ENCODE results near the gene ATP6V0A1. TPM values are rescaled to one million over a fixed set of nuclear protein-coding genes. Genes with fewer than 3 reads are reported as not detected.

Gene ATP6V0A1
- total RNA-seq, 1 donor from 2014 or later: 78.6 TPM

DNA sequence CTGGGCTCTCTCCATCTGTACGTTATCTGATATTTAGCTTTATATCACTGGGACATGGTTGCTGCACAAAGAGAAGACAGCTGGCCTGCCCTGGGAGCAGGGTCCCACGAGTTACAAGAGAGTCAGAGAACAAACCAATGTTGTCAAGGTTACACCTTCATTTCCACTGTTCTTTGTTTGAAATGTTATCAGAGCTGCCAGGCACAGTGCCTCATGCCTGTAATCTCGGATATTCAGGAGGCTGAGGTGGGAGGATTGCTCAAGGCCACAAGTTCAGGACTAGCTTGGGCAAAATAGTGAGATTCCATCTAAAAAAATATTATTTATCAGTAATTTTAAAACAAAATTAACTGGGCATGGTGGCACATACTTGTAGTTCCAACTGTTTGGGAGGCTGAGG lies 34.6 kb downstream of the ATP6V0A1 start:
- Histone ChIP-seq H3K4me1 (ENCODE audit: insufficient read depth, low read length) (no peaks in the 10 kb centered on the region), H3K27me3 (ENCODE audit: insufficient read depth, low read length) (no peaks in the 10 kb centered on the region), H3K9ac (ENCODE audit: low read length) (no peak overlapping the region), H3K9me3 (ENCODE audit: insufficient read depth, low read depth, low read length) (no peaks in the 10 kb centered on the region), H2AFZ (ENCODE audit: low read depth, low read length) (no peak overlapping the region), H3K36me3 (ENCODE audit: insufficient read depth, low read length) (peaks cover 26% of the 10 kb centered on the region), H3K79me2 (ENCODE audit: insufficient read depth, low read length) (no peaks in the 10 kb centered on the region), H3K4me3 (ENCODE audit: insufficient read depth, low read depth, low read length) (no peak overlapping the region), H3K27ac (ENCODE audit: low read depth, low read length) (no peak overlapping the region), H4K20me1 (ENCODE audit: insufficient read depth, low read length) (no peaks in the 10 kb centered on the region), H3K4me2 (ENCODE audit: low read length) (no peak overlapping the region)
- H3K9me3 Mint-ChIP-seq (ENCODE audit: unreplicated experiment): no peaks in the 10 kb centered on the region
- no peaks in the 10 kb centered on the region for H3K27me3 Mint-ChIP-seq (ENCODE audit: low read depth, unreplicated experiment)
- TF ChIP-seq EZH2 (IDR thresholded peaks at IDR 0.05; ENCODE audit: insufficient read depth, low read length): no peak
- no peak for FAIRE-seq
- no peak overlapping the region for H3K27ac Mint-ChIP-seq (ENCODE audit: unreplicated experiment)
- peaks cover 20% of the 10 kb centered on the region for H3K36me3 Mint-ChIP-seq (ENCODE audit: low read depth, unreplicated experiment)
- no peak for DNase-seq (ENCODE audit: low read depth)
- H3K4me3 Mint-ChIP-seq (ENCODE audit: unreplicated experiment): no peak overlapping the region
- H3K4me1 Mint-ChIP-seq (ENCODE audit: low read depth, unreplicated experiment): no peaks in the 10 kb centered on the region

DNA sequence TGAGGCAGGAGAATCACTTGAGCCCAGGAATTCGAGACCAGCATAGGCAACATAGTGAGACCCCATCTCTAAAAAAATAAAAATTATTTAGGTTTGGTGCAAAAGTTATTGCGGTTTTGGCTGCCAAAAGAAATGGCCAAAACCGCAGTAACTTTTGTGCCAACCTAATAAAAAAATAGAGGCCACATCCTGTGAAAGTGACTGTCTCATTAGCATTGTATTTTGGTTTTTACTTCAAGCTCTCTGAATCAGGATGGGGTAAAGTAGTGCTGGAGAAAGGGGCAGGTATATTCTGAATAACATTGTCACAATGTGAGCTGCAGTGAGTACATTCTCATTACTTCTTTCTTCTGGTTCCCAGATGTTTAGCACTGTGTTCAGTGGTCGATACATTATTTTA lies 36.0 kb downstream of the ATP6V0A1 start:
- DNase-seq (ENCODE audit: low read depth) (no peak), FAIRE-seq (no peak)
- H3K4me2 ChIP-seq (ENCODE audit: low read length): no peak overlapping the region
- no peak overlapping the region for H3K27ac ChIP-seq (ENCODE audit: low read depth, low read length)
- no peaks in the 10 kb centered on the region for H3K4me1 ChIP-seq (ENCODE audit: insufficient read depth, low read length)
- H3K4me3 ChIP-seq (ENCODE audit: insufficient read depth, low read depth, low read length): no peak overlapping the region
- peaks cover 20% of the 10 kb centered on the region for H3K36me3 Mint-ChIP-seq (ENCODE audit: low read depth, unreplicated experiment)
- no peak overlapping the region for H3K9ac ChIP-seq (ENCODE audit: low read length)
- no peaks in the 10 kb centered on the region for H3K9me3 Mint-ChIP-seq (ENCODE audit: unreplicated experiment)
- no peaks in the 10 kb centered on the region for H3K27me3 ChIP-seq (ENCODE audit: insufficient read depth, low read length)
- no peaks in the 10 kb centered on the region for H3K4me1 Mint-ChIP-seq (ENCODE audit: low read depth, unreplicated experiment)
- no peak overlapping the region for H2AFZ ChIP-seq (ENCODE audit: low read depth, low read length)
- no peaks in the 10 kb centered on the region for H3K9me3 ChIP-seq (ENCODE audit: insufficient read depth, low read depth, low read length)
- no peak for TF ChIP-seq EZH2 (IDR thresholded peaks at IDR 0.05; ENCODE audit: insufficient read depth, low read length)
- TF ChIP-seq CTCF (IDR thresholded peaks at IDR 0.05; ENCODE audit: insufficient read depth, low read depth, low read length): no peak
- no peak overlapping the region for H3K4me3 Mint-ChIP-seq (ENCODE audit: unreplicated experiment)
- H3K27ac Mint-ChIP-seq (ENCODE audit: unreplicated experiment): no peak overlapping the region
- H4K20me1 ChIP-seq (ENCODE audit: insufficient read depth, low read length): no peaks in the 10 kb centered on the region
- H3K36me3 ChIP-seq (ENCODE audit: insufficient read depth, low read length): peaks cover 26% of the 10 kb centered on the region
- H3K79me2 ChIP-seq (ENCODE audit: insufficient read depth, low read length): no peaks in the 10 kb centered on the region
- no peaks in the 10 kb centered on the region for H3K27me3 Mint-ChIP-seq (ENCODE audit: low read depth, unreplicated experiment)

- H3K36me3 ChIP-seq (ENCODE audit: insufficient read depth, low read length): peaks cover 40% of the 10 kb centered on the region
Measured at GRCh38 chr17:42498828-42499227, 40.1 kb downstream of the ATP6V0A1 start.

More at GRCh38 chr17:42498828-42499227, 40.1 kb downstream of the ATP6V0A1 start:
- Histone ChIP-seq H3K9ac (ENCODE audit: low read length) (no peak overlapping the region), H3K27me3 (ENCODE audit: insufficient read depth, low read length) (no peaks in the 10 kb centered on the region), H3K4me3 (ENCODE audit: insufficient read depth, low read depth, low read length) (no peak overlapping the region), H3K27ac (ENCODE audit: low read depth, low read length) (no peak overlapping the region), H2AFZ (ENCODE audit: low read depth, low read length) (no peak overlapping the region), H3K4me1 (ENCODE audit: insufficient read depth, low read length) (no peaks in the 10 kb centered on the region), H3K4me2 (ENCODE audit: low read length) (no peak overlapping the region), H3K9me3 (ENCODE audit: insufficient read depth, low read depth, low read length) (no peaks in the 10 kb centered on the region), H4K20me1 (ENCODE audit: insufficient read depth, low read length) (no peaks in the 10 kb centered on the region), H3K79me2 (ENCODE audit: insufficient read depth, low read length) (no peaks in the 10 kb centered on the region)
- peaks cover 27% of the 10 kb centered on the region for H3K36me3 Mint-ChIP-seq (ENCODE audit: low read depth, unreplicated experiment)
- no peaks in the 10 kb centered on the region for H3K27me3 Mint-ChIP-seq (ENCODE audit: low read depth, unreplicated experiment)
- DNase-seq (ENCODE audit: low read depth) (no peak), FAIRE-seq (no peak)
- H3K4me1 Mint-ChIP-seq (ENCODE audit: low read depth, unreplicated experiment): no peaks in the 10 kb centered on the region
- peaks cover 2% of the 10 kb centered on the region for H3K9me3 Mint-ChIP-seq (ENCODE audit: unreplicated experiment)
- H3K27ac Mint-ChIP-seq (ENCODE audit: unreplicated experiment): no peak overlapping the region
- TF ChIP-seq EZH2 (IDR thresholded peaks at IDR 0.05; ENCODE audit: insufficient read depth, low read length): no peak
- TF ChIP-seq CTCF (IDR thresholded peaks at IDR 0.05; ENCODE audit: insufficient read depth, low read depth, low read length): no peak
- H3K4me3 Mint-ChIP-seq (ENCODE audit: unreplicated experiment): no peak overlapping the region
